GM19351 (cell line): ENCODE measurements around the gene FIBCD1.

Experiments used
- ATAC-seq: cut with Tn5 transposase; IDR thresholded peaks from one replicate; pipeline ENCODE4 v1.9.1; 2021; ENCODE audit warnings: mild to moderate bottlenecking, moderate library complexity; ENCODE audit not compliant: unreplicated experiment

FIBCD1 gene

DNA sequence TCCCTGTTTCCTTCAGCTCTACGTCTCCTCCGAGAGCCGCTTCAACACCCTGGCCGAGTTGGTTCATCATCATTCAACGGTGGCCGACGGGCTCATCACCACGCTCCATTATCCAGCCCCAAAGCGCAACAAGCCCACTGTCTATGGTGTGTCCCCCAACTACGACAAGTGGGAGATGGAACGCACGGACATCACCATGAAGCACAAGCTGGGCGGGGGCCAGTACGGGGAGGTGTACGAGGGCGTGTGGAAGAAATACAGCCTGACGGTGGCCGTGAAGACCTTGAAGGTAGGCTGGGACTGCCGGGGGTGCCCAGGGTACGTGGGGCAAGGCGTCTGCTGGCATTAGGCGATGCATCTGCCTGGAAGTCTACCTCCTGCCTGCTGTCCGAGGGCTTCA lies 76.3 kb downstream of the FIBCD1 start:
- ATAC-seq: no peak

DNA sequence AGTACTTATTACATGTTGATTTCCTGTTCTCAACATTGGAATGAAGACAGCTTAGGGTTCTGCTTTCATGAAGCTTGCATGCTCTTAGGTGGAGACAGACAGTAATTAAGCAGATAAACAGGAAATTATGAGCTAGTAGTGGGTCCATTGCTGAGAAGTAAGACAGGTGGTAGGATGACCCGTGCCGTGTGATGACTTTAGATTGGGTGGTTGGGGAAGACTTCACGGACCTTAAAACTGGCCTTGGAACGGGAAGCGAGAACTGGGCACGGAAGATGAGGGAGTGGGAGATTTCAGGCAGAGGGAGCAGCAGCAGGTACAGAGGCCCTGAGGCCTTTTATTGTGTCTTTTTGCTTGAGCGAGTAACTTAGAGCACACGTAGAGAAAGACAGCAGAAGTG lies 76.8 kb downstream of the FIBCD1 start:
- no peak for ATAC-seq

DNA sequence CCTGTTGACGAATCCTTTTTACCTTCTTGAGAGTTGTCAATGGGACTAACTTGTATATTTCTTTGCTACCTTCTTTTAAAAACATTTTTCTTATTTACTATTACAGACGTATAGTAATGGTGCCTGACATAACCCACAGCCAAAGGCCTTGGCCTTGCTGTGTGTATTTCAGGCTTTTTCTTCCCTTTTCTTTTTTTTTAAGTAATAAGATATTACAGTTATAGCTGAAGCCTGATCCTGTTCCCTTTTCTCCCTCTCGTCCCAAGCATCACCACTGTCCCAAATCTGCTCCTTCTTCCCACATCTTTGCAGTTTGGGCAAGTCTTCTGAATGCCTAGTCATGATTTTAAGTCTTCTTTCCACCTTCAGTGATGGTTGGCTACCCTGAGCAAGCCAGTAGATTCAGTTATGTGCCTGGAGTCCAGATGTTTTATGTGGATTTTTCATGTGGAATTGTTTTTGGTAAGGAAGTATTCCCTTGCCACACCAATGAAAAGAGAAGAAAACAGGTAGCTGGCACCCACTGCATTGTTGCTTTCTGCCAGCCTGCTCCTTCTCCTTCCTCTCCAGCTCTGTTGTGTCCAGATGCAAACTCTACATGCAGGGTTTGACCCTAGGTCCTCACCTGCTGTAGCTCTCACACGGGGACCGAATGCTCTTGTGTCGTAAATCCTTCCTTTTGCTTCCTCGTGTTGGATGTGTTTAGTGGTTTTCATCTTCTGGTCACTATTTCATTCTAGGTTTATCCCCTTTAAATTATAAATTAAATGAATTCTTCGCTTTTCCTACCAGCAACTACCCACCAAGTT lies 77.5 kb downstream of the FIBCD1 start:
- ATAC-seq: no peak

DNA sequence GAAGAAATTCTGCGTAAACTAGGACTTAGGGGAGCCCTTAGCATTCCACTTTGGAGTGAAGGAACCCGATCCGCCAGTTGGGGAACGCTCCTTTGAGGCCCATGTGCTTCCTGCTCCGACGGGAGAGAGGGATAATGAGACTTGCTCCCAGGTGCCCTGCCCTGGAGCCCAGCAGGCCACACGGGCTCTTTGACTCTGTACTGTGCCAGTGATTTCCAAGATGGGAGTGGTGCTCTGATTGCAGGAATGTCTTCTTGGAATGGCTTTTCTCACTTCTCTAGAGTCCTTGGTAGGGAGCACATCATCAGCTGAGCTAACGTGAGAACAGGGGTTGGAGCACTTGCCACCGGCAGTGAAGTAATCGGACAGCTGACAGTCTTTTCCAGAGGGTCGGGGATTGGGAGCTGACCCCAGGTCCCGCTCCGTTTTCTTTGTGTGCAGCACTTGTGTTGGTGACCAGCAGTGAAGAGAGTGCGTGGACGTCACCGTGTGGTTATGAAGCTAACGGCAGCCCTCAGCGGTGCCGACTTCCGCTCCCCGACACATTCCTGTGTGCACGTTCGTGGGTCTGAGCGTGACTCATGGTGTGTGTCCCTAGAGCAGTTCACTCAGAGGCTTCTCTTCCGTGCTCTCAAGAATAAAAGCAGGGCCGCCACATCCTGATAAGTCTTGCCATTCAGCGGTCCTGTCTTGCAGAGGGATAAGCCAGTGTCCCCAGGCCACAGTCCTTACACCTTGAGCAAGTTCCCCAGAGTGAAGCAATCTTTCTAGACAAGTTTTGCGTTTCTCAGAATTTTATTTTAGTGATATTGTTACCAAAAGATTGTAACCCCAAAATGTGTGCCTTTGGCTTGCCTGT lies 78.4 kb downstream of the FIBCD1 start:
- ATAC-seq: no peak

DNA sequence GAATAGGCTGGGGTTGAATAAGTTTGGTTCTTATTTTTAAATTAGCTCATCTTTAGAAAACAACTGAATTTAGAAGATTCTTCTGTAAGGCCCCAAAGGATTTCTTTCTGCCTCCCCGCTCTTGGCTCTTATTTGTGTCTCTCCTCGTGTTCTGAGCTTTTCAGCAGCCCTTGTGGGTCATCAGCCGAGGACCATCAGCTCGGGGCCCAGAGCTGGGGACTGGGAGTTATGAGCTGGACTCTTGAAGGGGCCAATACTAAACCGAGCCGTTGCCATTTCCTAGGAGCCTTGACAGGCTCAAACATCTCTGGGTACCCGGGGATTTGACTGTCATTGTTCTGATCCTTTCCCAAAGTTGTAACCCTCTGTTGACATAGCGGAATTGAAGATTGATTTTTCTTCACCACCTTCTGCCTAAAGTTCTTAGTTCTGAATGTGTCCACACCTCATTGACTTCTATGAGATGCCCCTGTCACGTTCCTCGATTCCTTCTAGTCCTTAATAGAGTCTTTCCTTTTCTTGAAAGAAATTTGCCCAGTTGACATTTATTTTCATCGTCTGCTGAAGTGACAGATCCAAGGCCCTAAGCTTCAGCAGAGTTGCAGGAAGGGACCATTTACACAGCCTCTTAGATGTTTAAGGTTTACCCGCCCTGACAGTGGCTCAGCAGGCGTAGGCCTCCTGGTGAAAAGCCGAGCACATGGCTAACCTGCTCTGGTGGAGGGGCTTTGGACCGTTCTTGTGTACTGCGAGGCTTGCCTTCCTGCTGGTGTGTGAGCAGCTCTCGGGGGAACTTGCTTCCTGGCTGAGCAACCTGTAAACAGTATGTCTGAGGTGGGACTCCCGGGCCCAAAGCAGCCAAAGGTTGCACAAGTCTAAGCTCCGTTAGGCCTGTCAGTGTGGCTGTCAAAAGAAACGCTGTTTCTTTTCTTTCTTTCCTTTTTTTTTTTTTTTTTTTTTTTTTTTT lies 80.0 kb downstream of the FIBCD1 start:
- ATAC-seq: no peak

DNA sequence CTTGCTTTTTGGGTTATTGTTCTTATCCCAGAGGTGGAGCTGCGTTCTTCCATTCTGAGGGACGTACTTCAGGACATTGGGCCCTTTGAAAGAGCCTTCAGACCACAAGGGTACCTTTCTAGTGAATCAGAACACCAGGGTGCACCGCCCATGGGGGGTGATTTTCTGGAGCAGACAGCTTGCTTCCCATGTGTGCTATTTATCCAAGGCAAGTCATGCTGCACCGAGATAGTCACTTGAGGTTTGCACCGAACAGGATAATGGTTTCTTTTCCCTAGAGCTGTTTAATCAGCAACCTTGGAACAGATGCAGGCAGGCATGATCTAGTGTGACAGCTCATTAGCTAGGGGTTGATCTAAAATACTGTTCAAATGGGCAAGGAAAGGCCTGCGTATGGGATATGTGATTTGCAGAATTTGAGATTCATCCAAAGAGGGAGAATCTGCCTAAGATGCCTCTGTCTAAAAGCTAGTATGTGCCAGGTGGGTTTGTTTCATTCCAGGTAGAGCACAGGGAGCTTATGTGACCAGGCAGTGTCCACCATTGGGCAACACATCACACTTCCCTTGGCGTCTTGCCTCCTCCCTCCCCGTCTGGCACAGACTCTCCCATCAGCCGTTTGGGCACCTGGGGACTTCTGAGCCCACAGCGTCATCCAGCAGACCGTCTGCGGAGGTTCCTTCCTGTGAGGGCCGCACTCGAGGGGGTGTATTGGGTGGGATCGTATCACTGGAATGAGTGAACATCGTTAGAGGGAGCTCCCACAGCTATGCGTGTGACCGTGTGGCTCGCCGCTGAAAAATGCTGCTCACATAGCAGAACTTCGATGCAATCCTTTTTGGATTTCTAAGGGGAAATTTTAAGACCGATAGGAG lies 80.9 kb downstream of the FIBCD1 start:
- ATAC-seq: no peak

DNA sequence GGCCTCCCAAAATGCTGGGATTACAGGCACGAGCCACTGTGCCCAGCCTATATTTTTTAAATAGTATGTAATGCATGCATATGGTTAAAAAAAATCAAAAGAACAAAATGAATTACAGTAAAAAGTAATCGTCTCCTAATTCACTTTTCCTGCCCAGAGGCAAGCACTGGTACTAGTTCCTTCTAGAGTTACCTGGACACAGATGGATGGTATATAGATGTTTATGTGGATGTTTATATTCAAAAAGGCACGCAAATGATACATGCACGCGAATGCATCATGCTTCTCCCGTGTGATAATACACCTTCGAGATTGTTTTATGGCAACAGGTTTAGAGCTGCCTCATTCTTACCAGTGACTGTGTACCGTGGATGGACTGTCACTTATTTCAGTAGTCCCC lies 82.6 kb downstream of the FIBCD1 start:
- no peak for ATAC-seq

DNA sequence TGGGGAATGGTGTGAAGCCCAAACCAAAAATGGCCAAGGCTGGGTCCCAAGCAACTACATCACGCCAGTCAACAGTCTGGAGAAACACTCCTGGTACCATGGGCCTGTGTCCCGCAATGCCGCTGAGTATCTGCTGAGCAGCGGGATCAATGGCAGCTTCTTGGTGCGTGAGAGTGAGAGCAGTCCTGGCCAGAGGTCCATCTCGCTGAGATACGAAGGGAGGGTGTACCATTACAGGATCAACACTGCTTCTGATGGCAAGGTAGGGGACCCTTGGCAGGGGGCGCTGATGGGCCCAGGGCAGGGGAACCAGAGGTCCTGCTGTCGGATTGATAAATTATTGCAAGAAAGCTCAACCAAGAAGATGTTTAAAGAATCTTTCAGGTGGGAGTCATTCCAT lies 84.2 kb downstream of the FIBCD1 start:
- no peak for ATAC-seq

DNA sequence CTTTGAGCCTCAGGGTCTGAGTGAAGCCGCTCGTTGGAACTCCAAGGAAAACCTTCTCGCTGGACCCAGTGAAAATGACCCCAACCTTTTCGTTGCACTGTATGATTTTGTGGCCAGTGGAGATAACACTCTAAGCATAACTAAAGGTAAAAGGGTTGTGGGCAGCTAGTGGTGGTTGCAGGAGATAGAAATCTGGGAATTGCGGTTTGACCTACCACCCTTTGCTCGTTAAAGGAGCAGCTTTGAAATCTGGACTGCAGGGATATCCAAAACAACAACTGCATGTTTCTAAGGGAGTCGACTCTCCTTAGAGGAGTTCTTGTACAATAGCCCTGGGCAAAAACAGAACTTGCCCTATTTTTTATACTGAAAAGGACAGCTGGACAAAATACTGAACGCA lies 85.0 kb downstream of the FIBCD1 start:
- ATAC-seq: no peak

DNA sequence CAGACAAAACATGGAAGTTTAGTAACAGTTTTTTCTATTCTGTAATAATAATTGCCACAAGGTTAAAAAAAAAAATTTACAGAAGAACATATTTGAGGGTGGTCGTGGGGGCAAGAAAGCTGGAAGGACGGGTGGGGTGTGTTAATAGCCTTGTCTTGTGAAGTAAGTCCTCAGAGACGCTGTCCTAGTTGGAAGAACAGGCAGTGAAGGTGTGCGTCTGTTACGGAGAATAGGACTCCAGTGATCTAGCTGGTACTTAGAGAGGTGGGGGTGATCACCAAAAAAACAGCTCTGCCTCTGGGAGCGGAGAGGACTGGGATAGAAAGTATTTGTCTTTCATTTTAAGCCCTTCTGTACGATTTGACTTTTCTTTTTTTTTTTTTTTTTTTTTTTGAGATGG lies 86.2 kb downstream of the FIBCD1 start:
- no peak for ATAC-seq
